GM13977 (cell line): Measurements from ENCODE around the gene SLC2A4RG.
A peak's percentile ranks its signal among the peaks of the same experiment; 100 is the strongest.

Experiments
- DNase-seq: peaks from one replicate; pipeline ENCODE4 v3.0.0; 2012; ENCODE audit warnings: low spot score
- in situ Hi-C: fragments of 300-500 bp; cut with MboI; formaldehyde crosslinking; loops from one replicate; pipeline ENCODE4 v1.12.0; 2022; ENCODE audit warnings: low sequenced_read_pairs, low pct_unique_long_range_greater_than_20kb, mixed read lengths, inconsistent platforms; ENCODE audit not compliant: unreplicated experiment
- TF ChIP-seq, protein P1 (sequence below): IDR thresholded peaks from 2 replicates; pipeline ENCODE4 v1.5.1; 2012; ENCODE audit warnings: mild to moderate bottlenecking, control low read depth; ENCODE audit not compliant: insufficient read depth; ENCODE audit errors: extremely low read depth, missing control alignments

Gene SLC2A4RG

GRCh38 chr20:63746751-63747315 lies 7.3 kb downstream of the SLC2A4RG start:
- TF ChIP-seq, protein P1, sequence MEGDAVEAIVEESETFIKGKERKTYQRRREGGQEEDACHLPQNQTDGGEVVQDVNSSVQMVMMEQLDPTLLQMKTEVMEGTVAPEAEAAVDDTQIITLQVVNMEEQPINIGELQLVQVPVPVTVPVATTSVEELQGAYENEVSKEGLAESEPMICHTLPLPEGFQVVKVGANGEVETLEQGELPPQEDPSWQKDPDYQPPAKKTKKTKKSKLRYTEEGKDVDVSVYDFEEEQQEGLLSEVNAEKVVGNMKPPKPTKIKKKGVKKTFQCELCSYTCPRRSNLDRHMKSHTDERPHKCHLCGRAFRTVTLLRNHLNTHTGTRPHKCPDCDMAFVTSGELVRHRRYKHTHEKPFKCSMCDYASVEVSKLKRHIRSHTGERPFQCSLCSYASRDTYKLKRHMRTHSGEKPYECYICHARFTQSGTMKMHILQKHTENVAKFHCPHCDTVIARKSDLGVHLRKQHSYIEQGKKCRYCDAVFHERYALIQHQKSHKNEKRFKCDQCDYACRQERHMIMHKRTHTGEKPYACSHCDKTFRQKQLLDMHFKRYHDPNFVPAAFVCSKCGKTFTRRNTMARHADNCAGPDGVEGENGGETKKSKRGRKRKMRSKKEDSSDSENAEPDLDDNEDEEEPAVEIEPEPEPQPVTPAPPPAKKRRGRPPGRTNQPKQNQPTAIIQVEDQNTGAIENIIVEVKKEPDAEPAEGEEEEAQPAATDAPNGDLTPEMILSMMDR, result no peak
- DNase-seq, result no peak
- in situ Hi-C loops, result no loop called here

DNA sequence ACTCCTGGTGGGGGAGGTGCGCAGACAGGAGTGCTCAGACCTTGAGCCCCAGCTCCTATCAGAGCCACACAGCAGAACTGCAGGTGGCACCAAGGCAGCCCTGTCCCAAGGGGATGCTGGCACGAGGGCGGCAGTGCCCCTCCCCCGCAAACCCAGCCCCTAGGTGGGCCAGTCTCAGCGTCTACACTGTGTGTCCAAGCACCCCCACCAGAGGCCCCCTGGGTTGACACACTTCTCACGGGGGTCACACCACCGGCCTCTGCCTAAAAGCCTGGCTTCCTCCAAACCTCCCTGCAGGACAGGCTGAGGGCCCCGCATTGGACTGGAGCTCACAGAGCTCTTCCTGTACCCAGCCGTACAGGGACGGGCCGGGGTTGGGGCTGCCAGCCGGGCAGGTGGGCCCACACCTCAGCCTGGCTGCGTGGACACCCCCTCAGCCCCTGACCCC lies 8.1 kb downstream of the SLC2A4RG start:
- no peak for DNase-seq
- TF ChIP-seq, protein P1, result no peak
- in situ Hi-C loops, result no loop called here

- in situ Hi-C loops, result no loop called here
- TF ChIP-seq, protein P1, result no peak
- peak; percentile 52 for DNase-seq
These were observed 8.7 kb downstream of the SLC2A4RG start for GRCh38 chr20:63748070-63748933.

- TF ChIP-seq, protein P1, result no peak
- in situ Hi-C loops, result no loop called here
- peak; percentile 31 for DNase-seq
These were observed 9.3 kb downstream of the SLC2A4RG start for GRCh38 chr20:63748934-63749270.

DNA sequence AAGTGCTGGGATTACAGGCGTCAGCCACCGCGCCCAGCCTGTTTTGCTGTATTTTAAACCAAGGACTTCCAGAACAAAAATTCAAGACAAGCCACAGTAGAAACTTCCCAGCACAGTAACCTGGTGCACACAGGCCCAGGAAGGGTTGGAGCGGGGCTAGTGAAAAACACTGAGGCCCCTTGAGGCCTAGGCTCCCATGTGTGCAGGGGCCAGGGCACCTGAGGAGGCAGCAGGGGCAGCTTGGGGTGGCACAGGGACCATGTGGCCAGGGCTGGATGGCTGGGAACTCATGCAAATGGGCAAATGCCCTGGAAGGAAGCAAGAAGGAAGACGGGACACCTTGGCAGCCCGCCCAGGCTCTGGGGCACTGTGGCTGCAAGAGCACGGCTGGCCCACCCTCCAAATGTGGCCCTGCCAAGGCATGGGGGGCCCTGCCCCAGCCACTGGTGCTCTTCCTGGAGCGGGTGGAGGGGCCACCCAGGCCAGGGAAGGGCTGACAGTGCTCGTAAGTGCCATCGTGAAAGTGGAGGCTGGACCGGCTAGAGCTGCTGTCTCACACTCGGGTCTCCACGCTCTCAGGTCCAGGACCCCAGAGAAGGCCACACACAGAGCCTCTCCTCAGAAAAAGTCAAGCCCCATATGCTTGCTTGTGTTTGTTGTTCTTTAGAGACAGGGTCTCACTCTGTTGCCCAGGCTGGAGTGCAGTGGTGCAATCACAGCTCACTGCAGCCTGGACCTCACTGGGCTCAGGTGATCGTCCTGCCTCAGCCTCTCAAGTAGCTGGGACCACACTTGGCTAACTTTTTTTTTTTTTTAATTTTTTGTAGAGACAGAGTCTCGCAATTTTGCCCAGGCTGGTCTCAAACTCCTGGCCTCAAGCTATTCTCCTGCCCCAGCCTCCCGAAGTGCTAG lies 10.3 kb downstream of the SLC2A4RG start:
- peak; percentile 39 for DNase-seq
- TF ChIP-seq, protein P1, result no peak
- in situ Hi-C loops, result no loop called here

- TF ChIP-seq, protein P1, result no peak
- DNase-seq, result peak; percentile 35
- in situ Hi-C loops, result no loop called here
These were observed 11.4 kb downstream of the SLC2A4RG start for GRCh38 chr20:63750807-63751470.
